ENCODE results near the gene TWIST2. TPM values are rescaled to one million over a fixed set of nuclear protein-coding genes. Genes with fewer than 3 reads are reported as not detected.

Gene TWIST2
- total and polyA plus RNA-seq, 2 donors: 20.5 to 25.1 TPM

- WGBS: 87% methylated on average over 19 of the region's 19 CpGs
- no peak overlapping the region for H3K4me3 ChIP-seq (ENCODE audit: low read depth, low read length)
- H3K36me3 ChIP-seq (ENCODE audit: insufficient read depth): no peaks in the 10 kb centered on the region
- DNase-seq (ENCODE audit: extremely low spot score): no peak
- H3K4me1 ChIP-seq (ENCODE audit: insufficient read depth): no peaks in the 10 kb centered on the region
- H3K27ac ChIP-seq (ENCODE audit: low read depth): no peak overlapping the region
These were observed 49.4 kb downstream of the TWIST2 start for GRCh38 chr2:238897122-238897880.

GRCh38 chr2:238897911-238898311, 50.0 kb downstream of the TWIST2 start:
- H3K4me3 ChIP-seq (ENCODE audit: low read depth, low read length): no peak overlapping the region
- no peaks in the 10 kb centered on the region for H3K4me1 ChIP-seq (ENCODE audit: insufficient read depth)
- DNase-seq (ENCODE audit: extremely low spot score): no peak
- no peak overlapping the region for H3K27ac ChIP-seq (ENCODE audit: low read depth)
- WGBS: 75% methylated on average over 7 of the region's 7 CpGs
- H3K36me3 ChIP-seq (ENCODE audit: insufficient read depth): no peaks in the 10 kb centered on the region

- Histone ChIP-seq H3K36me3 (ENCODE audit: insufficient read depth) (no peaks in the 10 kb centered on the region), H3K4me3 (ENCODE audit: low read depth, low read length) (no peak overlapping the region), H3K27ac (ENCODE audit: low read depth) (no peak overlapping the region), H3K4me1 (ENCODE audit: insufficient read depth) (no peaks in the 10 kb centered on the region)
- 91% methylated on average over 22 of the region's 22 CpGs for WGBS
- no peak for DNase-seq (ENCODE audit: extremely low spot score)
These were observed 50.8 kb downstream of the TWIST2 start for GRCh38 chr2:238898534-238899281.

GRCh38 chr2:238899386-238899785, 51.5 kb downstream of the TWIST2 start:
- Histone ChIP-seq H3K4me1 (ENCODE audit: insufficient read depth) (no peaks in the 10 kb centered on the region), H3K4me3 (ENCODE audit: low read depth, low read length) (no peak overlapping the region), H3K27ac (ENCODE audit: low read depth) (no peak overlapping the region), H3K36me3 (ENCODE audit: insufficient read depth) (no peaks in the 10 kb centered on the region)
- WGBS: 78% methylated on average over 7 of the region's 7 CpGs
- DNase-seq (ENCODE audit: extremely low spot score): no peak

- 72% methylated on average over 7 of the region's 7 CpGs for WGBS
- no peak overlapping the region for H3K4me3 ChIP-seq (ENCODE audit: low read depth, low read length)
- no peaks in the 10 kb centered on the region for H3K36me3 ChIP-seq (ENCODE audit: insufficient read depth)
- H3K4me1 ChIP-seq (ENCODE audit: insufficient read depth): no peaks in the 10 kb centered on the region
- no peak overlapping the region for H3K27ac ChIP-seq (ENCODE audit: low read depth)
- DNase-seq (ENCODE audit: extremely low spot score): no peak
These were observed 52.6 kb downstream of the TWIST2 start for GRCh38 chr2:238900511-238900910.

- Histone ChIP-seq H3K27ac (ENCODE audit: low read depth) (no peak overlapping the region), H3K4me3 (ENCODE audit: low read depth, low read length) (no peak overlapping the region)
- 82% methylated on average over 14 of the region's 14 CpGs for WGBS
These were observed 53.7 kb downstream of the TWIST2 start for GRCh38 chr2:238901461-238902057.

GRCh38 chr2:238902285-238902684, 54.4 kb downstream of the TWIST2 start:
- no peaks in the 10 kb centered on the region for H3K4me1 ChIP-seq (ENCODE audit: insufficient read depth)
- no peak for DNase-seq (ENCODE audit: extremely low spot score)
- no peak overlapping the region for H3K27ac ChIP-seq (ENCODE audit: low read depth)
- no peak overlapping the region for H3K4me3 ChIP-seq (ENCODE audit: low read depth, low read length)
- H3K36me3 ChIP-seq (ENCODE audit: insufficient read depth): no peaks in the 10 kb centered on the region
- WGBS: 96% methylated on average over 2 of the region's 2 CpGs

More at GRCh38 chr2:238901461-238902057, 53.7 kb downstream of the TWIST2 start:
- no peaks in the 10 kb centered on the region for H3K4me1 ChIP-seq (ENCODE audit: insufficient read depth)
- no peaks in the 10 kb centered on the region for H3K36me3 ChIP-seq (ENCODE audit: insufficient read depth)
- DNase-seq (ENCODE audit: extremely low spot score): no peak

GRCh38 chr2:238903141-238903540, 55.3 kb downstream of the TWIST2 start:
- H3K36me3 ChIP-seq (ENCODE audit: insufficient read depth): no peaks in the 10 kb centered on the region
- H3K4me3 ChIP-seq (ENCODE audit: low read depth, low read length): no peak overlapping the region
- DNase-seq (ENCODE audit: extremely low spot score): no peak
- H3K4me1 ChIP-seq (ENCODE audit: insufficient read depth): no peaks in the 10 kb centered on the region
- H3K27ac ChIP-seq (ENCODE audit: low read depth): no peak overlapping the region
- 97% methylated on average over 2 of the region's 2 CpGs for WGBS

- Histone ChIP-seq H3K27ac (ENCODE audit: low read depth) (no peak overlapping the region), H3K4me3 (ENCODE audit: low read depth, low read length) (no peak overlapping the region), H3K4me1 (ENCODE audit: insufficient read depth) (no peaks in the 10 kb centered on the region), H3K36me3 (ENCODE audit: insufficient read depth) (no peaks in the 10 kb centered on the region)
- DNase-seq (ENCODE audit: extremely low spot score): no peak
- WGBS: 85% methylated on average over 3 of the region's 3 CpGs
These were observed 56.3 kb downstream of the TWIST2 start for GRCh38 chr2:238904177-238904576.

- H3K36me3 ChIP-seq (ENCODE audit: insufficient read depth): no peaks in the 10 kb centered on the region
- no peak for DNase-seq (ENCODE audit: extremely low spot score)
- H3K4me1 ChIP-seq (ENCODE audit: insufficient read depth): no peaks in the 10 kb centered on the region
- WGBS: 86% methylated on average over 3 of the region's 3 CpGs
- no peak overlapping the region for H3K4me3 ChIP-seq (ENCODE audit: low read depth, low read length)
- H3K27ac ChIP-seq (ENCODE audit: low read depth): no peak overlapping the region
These were observed 56.8 kb downstream of the TWIST2 start for GRCh38 chr2:238904716-238905115.

GRCh38 chr2:238905224-238905623, 57.3 kb downstream of the TWIST2 start:
- WGBS: 68% methylated on average over 13 of the region's 13 CpGs
- H3K36me3 ChIP-seq (ENCODE audit: insufficient read depth): no peaks in the 10 kb centered on the region
- H3K27ac ChIP-seq (ENCODE audit: low read depth): no peak overlapping the region
- no peak overlapping the region for H3K4me3 ChIP-seq (ENCODE audit: low read depth, low read length)
- no peaks in the 10 kb centered on the region for H3K4me1 ChIP-seq (ENCODE audit: insufficient read depth)
- no peak for DNase-seq (ENCODE audit: extremely low spot score)

- Histone ChIP-seq H3K4me1 (ENCODE audit: insufficient read depth) (no peaks in the 10 kb centered on the region), H3K27ac (ENCODE audit: low read depth) (no peak overlapping the region), H3K4me3 (ENCODE audit: low read depth, low read length) (no peak overlapping the region), H3K36me3 (ENCODE audit: insufficient read depth) (no peaks in the 10 kb centered on the region)
- 92% methylated on average over 28 of the region's 28 CpGs for WGBS
- DNase-seq (ENCODE audit: extremely low spot score): no peak
These were observed 57.8 kb downstream of the TWIST2 start for GRCh38 chr2:238905644-238906043.

GRCh38 chr2:238906254-238906935, 58.5 kb downstream of the TWIST2 start:
- WGBS: 86% methylated on average over 20 of the region's 20 CpGs
- Histone ChIP-seq H3K4me3 (ENCODE audit: low read depth, low read length) (no peak overlapping the region), H3K4me1 (ENCODE audit: insufficient read depth) (no peaks in the 10 kb centered on the region), H3K36me3 (ENCODE audit: insufficient read depth) (no peaks in the 10 kb centered on the region), H3K27ac (ENCODE audit: low read depth) (no peak overlapping the region)
- DNase-seq (ENCODE audit: extremely low spot score): no peak

Measured in urinary bladder (tissue), 4 donors.